ENCODE data around the gene SLC26A9. TPM values are rescaled to one million over a fixed set of nuclear protein-coding genes. Genes with fewer than 3 reads are reported as not detected.
"Not testable (repeated sequence)": the region's sequence is repeated elsewhere in the genome, so short reads cannot be mapped to it uniquely, and the experiment has no call there.

Gene SLC26A9
- total and polyA plus RNA-seq, 10 of the 15 experiments (the other 5 are each of a cell fraction or from before 2014, with no cell fraction given) = 0.09 to 0.40 (median 0.17) TPM

- H3K27ac ChIP-seq (ENCODE audit: control insufficient read depth, insufficient read depth) = no peak overlapping the region
- FAIRE-seq = no peak
- CTCF ChIA-PET = interaction anchor here (1.2 to 1.3 kb wide), 2 partner anchors 11 to 210 kb away, joined by 3 to 5 read pairs; no protein-coding TSS in a partner anchor
- no peak overlapping the region for H3K4me2 ChIP-seq (ENCODE audit: control insufficient read depth, insufficient read depth)
- no peak overlapping the region for H2AFZ ChIP-seq (ENCODE audit: control insufficient read depth, low read depth, low read length)
- DNase-seq (ENCODE audit: low read depth, low spot score) = no peak
- ATAC-seq = no peak
- no peaks in the 10 kb centered on the region for H3K79me2 ChIP-seq (ENCODE audit: control insufficient read depth, insufficient read depth, low read length)
- no peaks in the 10 kb centered on the region for H3K4me1 ChIP-seq (ENCODE audit: control insufficient read depth, insufficient read depth, low read length)
- intact Hi-C loops (cut with micrococcal nuclease; ENCODE audit: unreplicated experiment) = no loop called here
- BruUV-seq (replicated peaks) = no TSS peak
- SMC1A ChIA-PET (ENCODE audit: uncharacterized antibody, unreplicated experiment) = no interaction called here
- no peak overlapping the region for H3K4me3 ChIP-seq
- WGBS (ENCODE audit: insufficient coverage, insufficient replicate concordance, low lambda C conversion rate, missing lambda C conversion rate) = 0% methylated on average over 1 of the region's 1 CpG
- RAD21 ChIA-PET (ENCODE audit: unreplicated experiment) = interaction anchor here (0.5 kb wide), 1 partner anchor 734 kb away, joined by 3 read pairs; no protein-coding TSS in a partner anchor
- no peak for TF ChIP-seq CHD4 (IDR thresholded peaks at IDR 0.05)
- TF ChIP-seq NR2C2 (IDR thresholded peaks at IDR 0.05; ENCODE audit: borderline replicate concordance, control insufficient read depth, insufficient read length, low read depth) = no peak
- TF ChIP-seq MTA3 (IDR thresholded peaks at IDR 0.05; ENCODE audit: borderline replicate concordance, low read length) = no peak
- TF ChIP-seq ESRRA (IDR thresholded peaks at IDR 0.05; ENCODE audit: low read length) = no peak
- no peak for TF ChIP-seq ASH2L (IDR thresholded peaks at IDR 0.05; ENCODE audit: borderline replicate concordance, low read depth)
- TF ChIP-seq ZNF384 (IDR thresholded peaks at IDR 0.05; ENCODE audit: borderline replicate concordance, low read depth, low read length) = no peak
- H4K20me1 ChIP-seq (ENCODE audit: control insufficient read depth, insufficient read depth) = no peaks in the 10 kb centered on the region
- H3K27me3 ChIP-seq (replicated peaks in 1 of 2; ENCODE audit: control insufficient read depth in 2 of 2, insufficient read depth in 2 of 2, low read length in 1 of 2) = no peaks in the 10 kb centered on the region
- in situ Hi-C loops (cut with MboI) = no loop called here
- H3K36me3 ChIP-seq (ENCODE audit: control insufficient read depth in 2 of 2, insufficient read depth in 2 of 2, low read length in 1 of 2) = no peaks in the 10 kb centered on the region
- no peak overlapping the region for H3K9ac ChIP-seq (ENCODE audit: control insufficient read depth, insufficient read depth, low read length)
- H3K9me3 ChIP-seq (replicated peaks; ENCODE audit: control insufficient read depth, insufficient read depth, low read length) = no peaks in the 10 kb centered on the region; the same call in 2 of the 3 replicates
- POLR2A ChIA-PET = no interaction called here
These were observed 46.9 kb downstream of the SLC26A9 start for GRCh38 chr1:205896351-205896750.

DNA sequence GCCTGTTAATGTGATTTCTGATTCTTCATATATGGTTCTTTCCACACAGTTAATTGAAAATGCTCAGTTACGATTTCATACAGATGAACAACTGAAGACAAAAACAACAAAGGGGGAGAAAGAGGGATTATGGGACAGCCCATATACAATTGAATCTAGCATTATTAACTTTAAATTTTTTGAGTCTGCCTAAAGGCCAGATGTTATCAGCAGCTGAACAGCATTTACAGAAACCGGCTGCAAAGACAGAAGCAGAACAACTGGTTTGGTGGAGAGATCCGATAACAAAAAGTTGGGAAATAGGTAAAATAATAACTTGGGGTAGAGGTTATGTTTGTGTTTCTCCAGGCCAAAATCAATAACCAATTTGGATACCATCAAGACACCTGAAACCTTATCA is 49.1 kb downstream of the SLC26A9 start:
- SMC1A ChIA-PET (ENCODE audit: uncharacterized antibody, unreplicated experiment); H3K4me2 ChIP-seq (ENCODE audit: control insufficient read depth, insufficient read depth); ATAC-seq; FAIRE-seq; H3K9ac ChIP-seq (ENCODE audit: control insufficient read depth, insufficient read depth, low read length); H3K9me3 ChIP-seq (replicated peaks; ENCODE audit: control insufficient read depth, insufficient read depth, low read length); DNase-seq (ENCODE audit: low read depth, low spot score); H2AFZ ChIP-seq (ENCODE audit: control insufficient read depth, low read depth, low read length); H3K27me3 ChIP-seq (replicated peaks in 1 of 2; ENCODE audit: control insufficient read depth in 2 of 2, insufficient read depth in 2 of 2, low read length in 1 of 2); H4K20me1 ChIP-seq (ENCODE audit: control insufficient read depth, insufficient read depth); BruUV-seq (replicated peaks); RAD21 ChIA-PET (ENCODE audit: unreplicated experiment); H3K4me1 ChIP-seq (ENCODE audit: control insufficient read depth, insufficient read depth, low read length); CTCF ChIA-PET; in situ Hi-C loops (cut with MboI); H3K36me3 ChIP-seq (ENCODE audit: control insufficient read depth in 2 of 2, insufficient read depth in 2 of 2, low read length in 1 of 2); H3K27ac ChIP-seq (ENCODE audit: control insufficient read depth, insufficient read depth); POLR2A ChIA-PET; intact Hi-C loops (cut with micrococcal nuclease; ENCODE audit: unreplicated experiment); H3K79me2 ChIP-seq (ENCODE audit: control insufficient read depth, insufficient read depth, low read length); H3K4me3 ChIP-seq: not testable (repeated sequence)
- 69% methylated on average over 3 of the region's 3 CpGs for WGBS (ENCODE audit: insufficient coverage, insufficient replicate concordance, low lambda C conversion rate, missing lambda C conversion rate)

DNA sequence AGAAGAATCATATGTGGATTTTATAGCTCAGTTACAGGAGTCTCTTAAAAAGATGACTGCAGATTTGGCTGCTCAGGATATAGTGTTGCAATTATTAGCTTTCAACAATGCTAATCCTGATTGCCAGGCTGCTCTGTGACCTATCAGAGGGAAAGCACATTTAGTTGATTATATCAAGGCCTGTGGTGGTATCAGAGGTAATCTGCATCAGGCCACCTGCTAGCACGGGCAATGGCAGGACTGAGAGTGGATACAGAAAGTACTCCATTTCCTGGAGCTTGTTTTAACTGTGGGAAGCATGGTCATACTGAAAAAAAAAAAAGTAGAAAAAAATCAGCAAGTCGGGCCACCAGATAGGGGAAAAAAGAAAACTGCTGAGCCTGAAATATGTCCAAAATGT is 51.1 kb downstream of the SLC26A9 start:
- POLR2A ChIA-PET; H3K4me1 ChIP-seq (ENCODE audit: control insufficient read depth, insufficient read depth, low read length); intact Hi-C loops (cut with micrococcal nuclease; ENCODE audit: unreplicated experiment); H2AFZ ChIP-seq (ENCODE audit: control insufficient read depth, low read depth, low read length); H3K9ac ChIP-seq (ENCODE audit: control insufficient read depth, insufficient read depth, low read length); BruUV-seq (replicated peaks); H3K9me3 ChIP-seq (replicated peaks; ENCODE audit: control insufficient read depth, insufficient read depth, low read length); in situ Hi-C loops (cut with MboI); H3K79me2 ChIP-seq (ENCODE audit: control insufficient read depth, insufficient read depth, low read length); H3K4me2 ChIP-seq (ENCODE audit: control insufficient read depth, insufficient read depth); H3K27ac ChIP-seq (ENCODE audit: control insufficient read depth, insufficient read depth); H3K36me3 ChIP-seq (ENCODE audit: control insufficient read depth in 2 of 2, insufficient read depth in 2 of 2, low read length in 1 of 2); H4K20me1 ChIP-seq (ENCODE audit: control insufficient read depth, insufficient read depth); ATAC-seq; H3K4me3 ChIP-seq; DNase-seq (ENCODE audit: low read depth, low spot score); FAIRE-seq; H3K27me3 ChIP-seq (replicated peaks in 1 of 2; ENCODE audit: control insufficient read depth in 2 of 2, insufficient read depth in 2 of 2, low read length in 1 of 2): not testable (repeated sequence)
- ChIA-PET RAD21 (ENCODE audit: unreplicated experiment) (interaction anchor here (1.8 kb wide), 1 partner anchor 85 kb away, joined by 4 read pairs; no protein-coding TSS in a partner anchor), SMC1A (ENCODE audit: uncharacterized antibody, unreplicated experiment) (interaction anchor here (0.8 to 1.7 kb wide), 2 partner anchors 16 to 79 kb away, joined by 3 read pairs; no protein-coding TSS in a partner anchor), CTCF (interaction anchor here (1.4 kb wide), 2 partner anchors 27 to 85 kb away, joined by 5 to 7 read pairs; no protein-coding TSS in a partner anchor)
- WGBS (ENCODE audit: insufficient coverage, insufficient replicate concordance, low lambda C conversion rate, missing lambda C conversion rate) = 22% methylated on average over 2 of the region's 2 CpGs
